Gastrocnemius medialis (tissue), 4 donors: Measurements from ENCODE around the gene TEN1.

Experiments used
- POLR2A ChIP-seq, 2 donors: fragments of 450-650 bp; IDR thresholded peaks; one replicate each; pipeline ENCODE4 v1.6.1; 2017; ENCODE audit warnings: antibody characterized with exemption in 2 of 2, mild to moderate bottlenecking in 2 of 2, moderate library complexity in 2 of 2
- TF ChIP-seq, protein P1 (sequence below), 5 experiments: fragments of 450-650 bp in 3 of 5; fragments of 200-600 bp in 2 of 5; sonication (generic) in 2 of 5; IDR thresholded peaks in 4 of 5; conservative IDR thresholded peaks in 1 of 5; 1 replicate in 4 of 5; 2 replicates in 1 of 5; pipeline ENCODE4 v1.5.1; 2016 to 2019; ENCODE audit warnings: antibody characterized with exemption in 5 of 5, mild to moderate bottlenecking in 3 of 5, moderate library complexity in 3 of 5

GRCh38 chr17:75940727-75941441 is 38.2 kb upstream of the TEN1 start, which contains the start of gene FBF1:
- TF ChIP-seq, protein P1, sequence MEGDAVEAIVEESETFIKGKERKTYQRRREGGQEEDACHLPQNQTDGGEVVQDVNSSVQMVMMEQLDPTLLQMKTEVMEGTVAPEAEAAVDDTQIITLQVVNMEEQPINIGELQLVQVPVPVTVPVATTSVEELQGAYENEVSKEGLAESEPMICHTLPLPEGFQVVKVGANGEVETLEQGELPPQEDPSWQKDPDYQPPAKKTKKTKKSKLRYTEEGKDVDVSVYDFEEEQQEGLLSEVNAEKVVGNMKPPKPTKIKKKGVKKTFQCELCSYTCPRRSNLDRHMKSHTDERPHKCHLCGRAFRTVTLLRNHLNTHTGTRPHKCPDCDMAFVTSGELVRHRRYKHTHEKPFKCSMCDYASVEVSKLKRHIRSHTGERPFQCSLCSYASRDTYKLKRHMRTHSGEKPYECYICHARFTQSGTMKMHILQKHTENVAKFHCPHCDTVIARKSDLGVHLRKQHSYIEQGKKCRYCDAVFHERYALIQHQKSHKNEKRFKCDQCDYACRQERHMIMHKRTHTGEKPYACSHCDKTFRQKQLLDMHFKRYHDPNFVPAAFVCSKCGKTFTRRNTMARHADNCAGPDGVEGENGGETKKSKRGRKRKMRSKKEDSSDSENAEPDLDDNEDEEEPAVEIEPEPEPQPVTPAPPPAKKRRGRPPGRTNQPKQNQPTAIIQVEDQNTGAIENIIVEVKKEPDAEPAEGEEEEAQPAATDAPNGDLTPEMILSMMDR (IDR thresholded peaks at IDR 0.05 in 4 of 5, conservative IDR thresholded peaks at IDR 0.05 in 1 of 5), result peak in 2 of 5 experiments; percentile 15 to 18
- peak; percentile 66 to 68 for TF ChIP-seq POLR2A (IDR thresholded peaks at IDR 0.05)
